NCI-H2081 (cell line): ENCODE results near the gene PATE4.

Experiments
- DNase-seq, 2 experiments: peaks; one replicate each; lab custom pipeline; 2025; lab: John Stamatoyannopoulos, UW

The PATE4 gene

DNA sequence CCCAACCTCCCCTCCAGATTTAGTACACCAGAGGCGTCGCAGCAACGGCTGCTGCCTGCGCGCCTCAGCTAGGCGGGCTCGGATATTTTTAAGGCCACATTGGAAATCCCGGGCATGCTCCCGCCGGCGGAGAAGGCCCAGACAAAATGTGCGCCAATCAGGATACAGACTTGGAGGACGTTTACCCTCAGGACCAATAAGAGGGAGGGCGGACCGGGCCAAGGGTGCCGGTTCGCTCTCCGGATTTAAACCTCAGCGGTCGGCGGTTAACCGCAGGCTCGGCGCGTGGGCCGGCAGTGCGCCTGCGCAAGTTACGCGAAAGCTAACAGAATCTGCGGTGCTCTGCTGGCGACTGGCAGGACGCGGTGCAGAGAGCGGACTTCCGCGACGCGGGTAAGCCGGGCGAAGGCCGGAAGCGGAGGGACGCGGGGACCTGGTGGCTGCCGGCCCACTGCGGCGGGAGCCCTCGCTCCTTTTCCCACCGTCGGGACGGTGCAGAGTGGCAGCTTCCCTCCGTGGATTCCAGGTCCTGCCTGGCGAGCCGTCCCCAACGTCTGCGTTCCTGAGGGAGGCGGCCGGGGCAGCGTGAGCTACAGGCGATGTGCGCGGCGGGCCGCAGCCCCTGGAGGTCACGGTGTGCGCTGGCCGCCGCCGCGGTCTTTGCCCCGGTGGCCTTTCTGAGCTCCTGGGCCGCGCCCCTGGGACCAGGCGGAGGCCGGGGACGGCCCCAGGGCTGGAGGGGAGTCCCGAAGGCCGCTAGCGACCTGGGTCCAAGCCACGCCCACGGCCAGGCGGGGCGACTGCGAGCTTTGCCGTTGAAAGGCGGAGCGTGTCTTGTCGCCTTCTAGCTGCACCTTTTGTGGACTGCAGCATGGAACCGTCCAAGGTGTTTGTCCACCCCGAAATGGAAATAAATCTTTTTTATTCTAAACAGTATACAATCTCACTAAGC lies 54.5 kb downstream of the PATE4 start, which contains the start of gene HYLS1:
HYLS1 (plus strand) TSS at position 296 of the 952 bp plus-strand sequence. CDS start 11,701 bp downstream, outside the sequence.
- peak; percentile 90 to 94 for DNase-seq
